Gastroesophageal sphincter (tissue), 4 donors: Measurements from ENCODE around the gene MXD4. TPM values are rescaled to one million over a fixed set of nuclear protein-coding genes. Genes with fewer than 3 reads are reported as not detected.
A peak's percentile ranks its signal among the peaks of the same experiment; 100 is the strongest.

Experiments used
- ATAC-seq: fragments of 150-250 bp; one replicate; pipeline ENCODE4 v1.9.1; 2016; ENCODE audit warnings: mild to moderate bottlenecking, moderate library complexity
- H3K27ac ChIP-seq, 4 donors: fragments of 200-600 bp; sonication (generic) in 3 of 4; 1 replicate in 3 of 4; 2 replicates in 1 of 4; pipeline ENCODE4 v1.5.1; 2016 to 2019
- H3K27me3 ChIP-seq: fragments of 200-600 bp; sonication (generic); one replicate; pipeline ENCODE4 v1.5.1; 2019
- H3K36me3 ChIP-seq, 2 donors: fragments of 200-600 bp; sonication (generic); one replicate each; pipeline ENCODE4 v1.5.1; 2019; ENCODE audit warnings: control low read depth in 1 of 2
- H3K4me1 ChIP-seq, 3 donors: fragments of 200-600 bp; sonication (generic); 1 replicate in 2 of 3; 2 replicates in 1 of 3; pipeline ENCODE4 v1.5.1; 2016 to 2019; ENCODE audit warnings: control low read depth in 2 of 3
- H3K4me3 ChIP-seq, 2 donors: fragments of 200-600 bp; sonication (generic); one replicate each; pipeline ENCODE4 v1.5.1; 2019; ENCODE audit warnings: mild to moderate bottlenecking in 1 of 2, moderate library complexity in 1 of 2
- H3K9me3 ChIP-seq, 3 donors: fragments of 200-600 bp; sonication (generic); one replicate each; pipeline ENCODE4 v1.5.1; 2017 to 2019; ENCODE audit warnings: control low read depth in 2 of 3
- EP300 ChIP-seq: sonication (generic); formaldehyde crosslinking; IDR thresholded peaks from one replicate; pipeline ENCODE4 v1.6.1; 2017; ENCODE audit warnings: antibody characterized with exemption, mild to moderate bottlenecking
- POLR2A ChIP-seq, 2 donors: fragments of 450-650 bp; IDR thresholded peaks; one replicate each; pipeline ENCODE4 v1.6.1; 2017; ENCODE audit warnings: antibody characterized with exemption in 2 of 2, mild to moderate bottlenecking in 2 of 2, moderate library complexity in 1 of 2
- POLR2AphosphoS5 ChIP-seq: sonication (generic); formaldehyde crosslinking; IDR thresholded peaks from one replicate; pipeline ENCODE4 v1.6.1; 2017; ENCODE audit warnings: antibody characterized with exemption
- WGBS, 2 donors: methylation state at CpG; one replicate each; pipeline ENCODE4 v1.1.5; 2018; ENCODE audit warnings: low coverage in 1 of 2; 5-methylcytosine and 5-hydroxymethylcytosine counted together
- total RNA-seq, 4 donors: library from RNA; depleted of rRNA; stranded (reverse); fragments of >200 nt; gene quantifications; one replicate each; pipeline ENCODE4 v1.1.0, GENCODE V29; 2016
- TF ChIP-seq, protein P1 (sequence below), 4 experiments: fragments of 200-600 bp in 2 of 4; fragments of 450-650 bp in 2 of 4; sonication (generic) in 1 of 4; IDR thresholded peaks; one replicate each; pipeline ENCODE4 v1.5.1; 2017 to 2019; ENCODE audit warnings: antibody characterized with exemption in 4 of 4, mild to moderate bottlenecking in 2 of 4, moderate library complexity in 2 of 4

MXD4 gene
- total RNA-seq, 4 donors from 2014 or later: 36.1 to 76.2 (median 55.6) TPM

DNA sequence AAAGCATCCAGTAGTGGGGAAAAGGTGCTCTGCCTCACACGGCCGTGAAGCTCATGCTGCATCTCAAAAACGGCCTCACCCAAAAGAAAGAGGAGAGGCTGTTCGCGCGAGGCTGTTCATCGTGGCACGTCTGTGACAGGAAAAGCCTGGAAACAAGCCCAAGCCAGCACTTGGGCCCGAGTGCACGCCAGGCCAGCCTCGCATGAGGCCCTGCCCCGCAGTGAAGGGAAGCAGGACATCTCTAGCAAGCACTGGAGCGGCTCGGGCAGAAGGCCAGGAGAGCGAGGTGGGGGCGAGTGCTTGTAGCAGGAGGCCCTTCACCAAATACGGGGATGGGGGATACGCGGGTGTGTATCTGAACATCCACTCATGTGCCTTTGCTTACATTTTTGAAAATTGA is 39.9 kb upstream of the MXD4 start:
- Histone ChIP-seq H3K4me1 (peaks cover 0 to 9% (median 0%) of the 10 kb centered on the region in 3 donors), H3K4me3 (no peak overlapping the region), H3K36me3 (peaks cover 0 to 26% of the 10 kb centered on the region in 2 donors), H3K27ac (peak overlapping the region in 1 of 4 donors; percentile 31), H3K27me3 (no peaks in the 10 kb centered on the region), H3K9me3 (peaks cover 0 to 15% (median 0%) of the 10 kb centered on the region in 3 donors)
- WGBS, 2 donors: 57% methylated on average over 11 of the region's 19 CpGs; no CpG with 5 or more reads in 1 of the 2 donors
- TF ChIP-seq EP300 (no peak), POLR2AphosphoS5 (no peak)
- TF ChIP-seq, protein P1, sequence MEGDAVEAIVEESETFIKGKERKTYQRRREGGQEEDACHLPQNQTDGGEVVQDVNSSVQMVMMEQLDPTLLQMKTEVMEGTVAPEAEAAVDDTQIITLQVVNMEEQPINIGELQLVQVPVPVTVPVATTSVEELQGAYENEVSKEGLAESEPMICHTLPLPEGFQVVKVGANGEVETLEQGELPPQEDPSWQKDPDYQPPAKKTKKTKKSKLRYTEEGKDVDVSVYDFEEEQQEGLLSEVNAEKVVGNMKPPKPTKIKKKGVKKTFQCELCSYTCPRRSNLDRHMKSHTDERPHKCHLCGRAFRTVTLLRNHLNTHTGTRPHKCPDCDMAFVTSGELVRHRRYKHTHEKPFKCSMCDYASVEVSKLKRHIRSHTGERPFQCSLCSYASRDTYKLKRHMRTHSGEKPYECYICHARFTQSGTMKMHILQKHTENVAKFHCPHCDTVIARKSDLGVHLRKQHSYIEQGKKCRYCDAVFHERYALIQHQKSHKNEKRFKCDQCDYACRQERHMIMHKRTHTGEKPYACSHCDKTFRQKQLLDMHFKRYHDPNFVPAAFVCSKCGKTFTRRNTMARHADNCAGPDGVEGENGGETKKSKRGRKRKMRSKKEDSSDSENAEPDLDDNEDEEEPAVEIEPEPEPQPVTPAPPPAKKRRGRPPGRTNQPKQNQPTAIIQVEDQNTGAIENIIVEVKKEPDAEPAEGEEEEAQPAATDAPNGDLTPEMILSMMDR (IDR thresholded peaks at IDR 0.05): no peak
- peak; percentile 45 for ATAC-seq

DNA sequence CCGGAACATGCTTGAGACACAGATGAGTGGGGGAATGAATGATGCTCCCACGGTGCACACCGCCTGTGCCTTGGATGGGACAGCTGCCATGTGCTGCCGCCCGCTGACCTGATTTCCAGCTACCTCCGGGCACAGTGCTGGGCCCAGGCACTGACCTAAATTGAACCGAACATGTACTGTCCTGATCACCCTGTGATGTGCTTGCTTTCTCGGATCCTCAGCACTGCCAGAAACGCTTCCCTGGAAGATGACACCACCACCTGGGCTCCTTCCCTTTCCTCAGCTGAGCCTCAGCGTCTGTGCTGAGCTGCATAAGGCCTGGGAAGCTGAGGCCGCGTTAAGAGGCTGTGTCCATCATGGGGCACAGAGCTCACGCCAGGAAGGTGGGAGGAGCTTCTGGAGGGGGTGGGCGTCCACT is 39.3 kb upstream of the MXD4 start:
- Histone ChIP-seq H3K4me1 (peaks cover 0 to 9% (median 0%) of the 10 kb centered on the region in 3 donors), H3K4me3 (no peak overlapping the region), H3K27ac (no peak overlapping the region), H3K27me3 (no peaks in the 10 kb centered on the region), H3K9me3 (peaks cover 0 to 13% (median 0%) of the 10 kb centered on the region in 3 donors), H3K36me3 (peaks cover 0 to 28% of the 10 kb centered on the region in 2 donors)
- TF ChIP-seq, protein P1 (IDR thresholded peaks at IDR 0.05): no peak
- TF ChIP-seq EP300: no peak
- TF ChIP-seq POLR2AphosphoS5: no peak
- TF ChIP-seq POLR2A (IDR thresholded peaks at IDR 0.05): no peak
- 95% methylated on average over 4 of the region's 14 CpGs; no CpG with 5 or more reads in 1 of the 2 donors for WGBS, 2 donors
- ATAC-seq: no peak

DNA sequence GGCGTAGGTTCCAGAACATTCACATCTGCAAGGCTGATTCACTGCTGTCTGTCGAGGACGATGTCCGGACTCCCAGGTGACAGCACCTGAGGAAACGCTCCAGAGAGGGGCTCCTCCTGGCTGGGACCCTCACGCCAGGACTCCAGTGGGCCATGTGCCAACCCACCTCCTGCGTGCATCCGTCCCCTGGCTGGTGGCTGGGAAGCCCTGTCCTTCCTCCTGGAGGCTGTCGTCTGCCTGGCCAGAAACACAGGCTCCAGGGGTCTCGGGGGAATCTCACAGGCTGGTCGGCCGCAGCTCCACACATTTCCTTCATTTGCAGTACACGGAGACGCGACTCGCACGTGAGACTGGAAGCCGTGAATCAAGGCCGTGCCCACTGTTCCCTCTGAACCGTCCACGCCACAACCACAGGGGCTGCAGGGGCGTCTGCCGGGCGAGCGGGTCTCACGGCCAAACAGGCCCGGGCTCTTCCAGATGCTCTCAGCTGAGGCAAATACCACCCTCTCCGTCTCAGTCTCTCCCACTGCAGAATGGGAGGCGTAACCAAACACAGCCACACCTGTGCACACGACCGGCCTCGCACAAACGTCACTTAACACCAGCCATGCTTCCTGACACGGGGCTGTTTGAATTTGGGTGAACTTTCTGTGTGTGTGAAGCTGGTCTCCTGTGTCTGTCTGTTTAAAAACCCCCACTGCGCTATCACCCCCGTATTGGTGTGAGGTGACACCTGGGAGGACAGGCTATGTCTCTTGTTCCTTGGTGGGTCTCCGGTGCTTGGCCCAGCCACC is 38.7 kb upstream of the MXD4 start:
- no peak overlapping the region for H3K27ac ChIP-seq
- no peak for TF ChIP-seq EP300
- TF ChIP-seq POLR2AphosphoS5: no peak
- TF ChIP-seq, protein P1 (IDR thresholded peaks at IDR 0.05): no peak
- TF ChIP-seq POLR2A (IDR thresholded peaks at IDR 0.05): no peak
- peaks cover 0 to 9% (median 0%) of the 10 kb centered on the region in 3 donors for H3K4me1 ChIP-seq
- no peaks in the 10 kb centered on the region for H3K27me3 ChIP-seq
- H3K36me3 ChIP-seq: peaks cover 0 to 28% of the 10 kb centered on the region in 2 donors
- no peak overlapping the region for H3K4me3 ChIP-seq
- WGBS, 2 donors: 90 to 93% methylated on average over 9 to 10 of the region's 37 CpGs
- ATAC-seq: no peak
- peaks cover 0 to 13% (median 0%) of the 10 kb centered on the region in 3 donors for H3K9me3 ChIP-seq

DNA sequence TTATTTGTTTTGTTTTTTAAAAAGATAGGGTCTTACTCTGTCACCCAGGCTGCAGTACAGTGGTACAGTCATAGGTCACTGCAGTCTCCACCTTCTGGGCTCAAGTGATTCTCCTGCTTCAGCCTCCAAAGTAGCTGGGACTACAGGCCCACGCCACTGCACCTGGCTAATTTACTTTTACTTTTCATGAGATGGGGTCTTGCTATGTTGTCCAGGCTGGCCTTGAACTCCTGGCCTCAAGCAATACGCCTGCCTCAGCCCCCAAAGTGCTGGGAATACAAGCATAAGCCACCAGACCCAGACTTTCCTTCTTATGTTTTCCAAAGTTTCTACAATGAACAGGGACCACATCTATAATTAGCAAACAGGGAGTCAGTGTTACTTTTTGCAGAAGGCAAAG is 37.9 kb upstream of the MXD4 start:
- Histone ChIP-seq H3K4me3 (no peak overlapping the region), H3K27ac (no peak overlapping the region), H3K27me3 (no peaks in the 10 kb centered on the region), H3K36me3 (peaks cover 0 to 23% of the 10 kb centered on the region in 2 donors), H3K4me1 (peaks cover 0 to 9% (median 0%) of the 10 kb centered on the region in 3 donors), H3K9me3 (peaks cover 0 to 13% (median 0%) of the 10 kb centered on the region in 3 donors)
- ATAC-seq: no peak
- no CpG with 5 or more reads among the region's 2 CpGs for WGBS, 2 donors
- TF ChIP-seq EP300: no peak
- no peak for TF ChIP-seq POLR2A (IDR thresholded peaks at IDR 0.05)
- no peak for TF ChIP-seq POLR2AphosphoS5
- TF ChIP-seq, protein P1 (IDR thresholded peaks at IDR 0.05): no peak
